OCI-LY1 (cell line): ENCODE measurements around the gene POLQ.

Experiments used
- H2AFZ ChIP-seq: fragments of 200-600 bp; sonication (generic), shearing (Covaris generic); 2 replicates; pipeline ENCODE4 v1.6.0; 2014; ENCODE audit warnings: antibody characterized with exemption, mild to moderate bottlenecking, low read length
- H3F3A ChIP-seq: fragments of 200-600 bp; sonication (generic), shearing (Covaris generic); 2 replicates; pipeline ENCODE4 v1.6.0; 2014; ENCODE audit warnings: mild to moderate bottlenecking, antibody characterized with exemption, low read length, moderate library complexity; ENCODE audit not compliant: insufficient read depth
- H3K27ac ChIP-seq: fragments of 200-600 bp; sonication (generic); 2 replicates; pipeline ENCODE4 v1.5.1; 2014; ENCODE audit warnings: low read length, mixed run types, mild to moderate bottlenecking, low read depth; ENCODE audit not compliant: poor library complexity, severe bottlenecking
- H3K27me3 ChIP-seq: fragments of 200-600 bp; sonication (generic); 2 replicates; pipeline ENCODE4 v1.6.0; 2014; ENCODE audit warnings: antibody characterized with exemption, mild to moderate bottlenecking, low read length, moderate library complexity; ENCODE audit not compliant: insufficient read depth
- H3K36me3 ChIP-seq: fragments of 200-600 bp; sonication (generic); 2 replicates; pipeline ENCODE4 v1.6.1; 2014; ENCODE audit warnings: mild to moderate bottlenecking, antibody characterized with exemption, low read length, moderate library complexity, mixed read lengths; ENCODE audit not compliant: insufficient read depth
- H3K4me1 ChIP-seq: fragments of 200-600 bp; sonication (generic); 2 replicates; pipeline ENCODE4 v1.5.1; 2014; ENCODE audit warnings: mild to moderate bottlenecking, low read length, moderate library complexity; ENCODE audit not compliant: insufficient read depth, severe bottlenecking
- H3K4me2 ChIP-seq: fragments of 200-600 bp; sonication (generic), shearing (Covaris generic); 2 replicates; pipeline ENCODE4 v1.6.1; 2014; ENCODE audit warnings: low read length
- H3K4me3 ChIP-seq: fragments of 200-600 bp; sonication (generic); 2 replicates; pipeline ENCODE4 v1.5.1; 2014; ENCODE audit warnings: low read length, low read depth, mild to moderate bottlenecking, mixed read lengths; ENCODE audit not compliant: poor library complexity, severe bottlenecking
- H3K79me2 ChIP-seq: fragments of 200-600 bp; shearing (Covaris generic); 2 replicates; pipeline ENCODE4 v1.6.1; 2016; ENCODE audit warnings: mixed run types, low read length, mixed read lengths; ENCODE audit not compliant: insufficient read depth
- H3K9ac ChIP-seq: fragments of 200-600 bp; sonication (generic), shearing (Covaris generic); 2 replicates; pipeline ENCODE4 v1.6.1; 2014; ENCODE audit warnings: mild to moderate bottlenecking, low read length, mixed read lengths
- H3K9me2 ChIP-seq: fragments of 200-600 bp; sonication (generic), shearing (Covaris generic); 2 replicates; pipeline ENCODE4 v1.6.1; 2014; ENCODE audit warnings: low read depth, mild to moderate bottlenecking, low read length, mixed read lengths
- H3K9me3 ChIP-seq: fragments of 200-600 bp; shearing (Covaris generic); 2 replicates; pipeline ENCODE4 v1.6.1; 2014; ENCODE audit warnings: low read length, mixed read lengths
- H4K20me1 ChIP-seq: fragments of 200-600 bp; sonication (generic), shearing (Covaris generic); 2 replicates; pipeline ENCODE4 v1.6.0; 2016; ENCODE audit warnings: mild to moderate bottlenecking, low read length; ENCODE audit not compliant: insufficient read depth
- CTCF ChIP-seq: fragments of 200-600 bp; sonication (generic), shearing (Covaris generic); IDR thresholded peaks from 2 replicates; pipeline ENCODE4 v1.5.1; 2017; ENCODE audit warnings: mild to moderate bottlenecking, antibody characterized with exemption, low read length, moderate library complexity, mixed read lengths
- EZH2 ChIP-seq: fragments of 200-600 bp; sonication (generic), shearing (Covaris generic); IDR thresholded peaks from 2 replicates; pipeline ENCODE4 v1.8.0; 2017; ENCODE audit warnings: borderline replicate concordance, mixed run types, mild to moderate bottlenecking, antibody characterized with exemption, low read length, moderate library complexity, mixed read lengths

POLQ gene

GRCh38 chr3:121517953-121518655, 27.7 kb downstream of the POLQ start:
- no peak overlapping the region for H3K4me2 ChIP-seq
- no peak overlapping the region for H2AFZ ChIP-seq
- H3K27ac ChIP-seq, result no peak overlapping the region
- H3K9me2 ChIP-seq, result no peaks in the 10 kb centered on the region
- no peaks in the 10 kb centered on the region for H3F3A ChIP-seq
- no peaks in the 10 kb centered on the region for H3K4me1 ChIP-seq
- no peaks in the 10 kb centered on the region for H4K20me1 ChIP-seq
- TF ChIP-seq EZH2, result no peak
- no peak for TF ChIP-seq CTCF
- peaks cover 16% of the 10 kb centered on the region for H3K79me2 ChIP-seq
- no peak overlapping the region for H3K9ac ChIP-seq
- no peak overlapping the region for H3K4me3 ChIP-seq
- peaks cover 13% of the 10 kb centered on the region for H3K9me3 ChIP-seq
- H3K36me3 ChIP-seq, result peaks cover 84% of the 10 kb centered on the region
- no peaks in the 10 kb centered on the region for H3K27me3 ChIP-seq

GRCh38 chr3:121515862-121516261, 29.9 kb downstream of the POLQ start:
- no peak overlapping the region for H3K4me3 ChIP-seq
- TF ChIP-seq EZH2, result no peak
- no peak for TF ChIP-seq CTCF
- H3K36me3 ChIP-seq, result peaks cover 77% of the 10 kb centered on the region
- no peaks in the 10 kb centered on the region for H3F3A ChIP-seq
- H4K20me1 ChIP-seq, result no peaks in the 10 kb centered on the region
- H3K27me3 ChIP-seq, result no peaks in the 10 kb centered on the region
- H3K27ac ChIP-seq, result no peak overlapping the region
- no peaks in the 10 kb centered on the region for H3K4me1 ChIP-seq
- H3K9ac ChIP-seq, result no peak overlapping the region
- H2AFZ ChIP-seq, result no peak overlapping the region
- peaks cover 13% of the 10 kb centered on the region for H3K9me3 ChIP-seq
- no peaks in the 10 kb centered on the region for H3K9me2 ChIP-seq
- no peak overlapping the region for H3K4me2 ChIP-seq
- peaks cover 16% of the 10 kb centered on the region for H3K79me2 ChIP-seq

GRCh38 chr3:121515313-121515712, 30.5 kb downstream of the POLQ start:
- H3K36me3 ChIP-seq, result peaks cover 71% of the 10 kb centered on the region
- H3K27me3 ChIP-seq, result no peaks in the 10 kb centered on the region
- H2AFZ ChIP-seq, result no peak overlapping the region
- no peak overlapping the region for H3K9ac ChIP-seq
- TF ChIP-seq CTCF, result no peak
- H3K9me3 ChIP-seq, result peaks cover 13% of the 10 kb centered on the region
- H3K4me2 ChIP-seq, result no peak overlapping the region
- no peaks in the 10 kb centered on the region for H4K20me1 ChIP-seq
- no peaks in the 10 kb centered on the region for H3K9me2 ChIP-seq
- H3K27ac ChIP-seq, result no peak overlapping the region
- H3K79me2 ChIP-seq, result peaks cover 16% of the 10 kb centered on the region
- no peaks in the 10 kb centered on the region for H3K4me1 ChIP-seq
- no peaks in the 10 kb centered on the region for H3F3A ChIP-seq
- H3K4me3 ChIP-seq, result no peak overlapping the region
